OCI-LY1 (cell line): ENCODE measurements around the gene CTBP2.

ENCODE experiments used
- CTCF ChIP-seq: fragments of 200-600 bp; sonication (generic), shearing (Covaris generic); IDR thresholded peaks from 2 replicates; pipeline ENCODE4 v1.5.1; 2017; ENCODE audit warnings: mild to moderate bottlenecking, antibody characterized with exemption, low read length, moderate library complexity, mixed read lengths
- EZH2 ChIP-seq: fragments of 200-600 bp; sonication (generic), shearing (Covaris generic); IDR thresholded peaks from 2 replicates; pipeline ENCODE4 v1.8.0; 2017; ENCODE audit warnings: borderline replicate concordance, mixed run types, mild to moderate bottlenecking, antibody characterized with exemption, low read length, moderate library complexity, mixed read lengths

GRCh38 chr10:125113691-125114371 is 46.5 kb downstream of the CTBP2 start:
- TF ChIP-seq CTCF: no peak
- no peak for TF ChIP-seq EZH2
